ENCODE data around the gene NEK7. TPM values are rescaled to one million over a fixed set of nuclear protein-coding genes. Genes with fewer than 3 reads are reported as not detected.

NEK7 gene
- total RNA-seq, 1 donor = 376 TPM

GRCh38 chr1:198160222-198160621 lies 3.4 kb downstream of the NEK7 start:
- Histone ChIP-seq H3K4me3 (ENCODE audit: insufficient read depth, low read length) (peak overlapping the region; percentile 91), H3K4me1 (ENCODE audit: insufficient read depth, low read length) (peaks cover 32% of the 10 kb centered on the region), H3K27ac (ENCODE audit: low read depth, low read length) (peak overlapping the region; percentile 82), H3K9me3 (ENCODE audit: low read depth, low read length) (no peaks in the 10 kb centered on the region), H3K79me2 (ENCODE audit: insufficient read depth, low read length) (peaks cover 90% of the 10 kb centered on the region), H3K36me3 (ENCODE audit: insufficient read depth, low read length) (peaks cover 13% of the 10 kb centered on the region), H3K4me2 (ENCODE audit: insufficient read depth, low read length) (peak overlapping the region; percentile 88), H4K20me1 (ENCODE audit: insufficient read depth, low read length) (peaks cover 60% of the 10 kb centered on the region), H2AFZ (ENCODE audit: low read length) (no peak overlapping the region), H3K27me3 (ENCODE audit: insufficient read depth, low read length) (no peaks in the 10 kb centered on the region)
- no peak for DNase-seq (ENCODE audit: insufficient read length, low spot score, missing footprints)
- no peak for TF ChIP-seq CTCF (IDR thresholded peaks at IDR 0.05; ENCODE audit: extremely low read depth, low read depth, low read length)

DNA sequence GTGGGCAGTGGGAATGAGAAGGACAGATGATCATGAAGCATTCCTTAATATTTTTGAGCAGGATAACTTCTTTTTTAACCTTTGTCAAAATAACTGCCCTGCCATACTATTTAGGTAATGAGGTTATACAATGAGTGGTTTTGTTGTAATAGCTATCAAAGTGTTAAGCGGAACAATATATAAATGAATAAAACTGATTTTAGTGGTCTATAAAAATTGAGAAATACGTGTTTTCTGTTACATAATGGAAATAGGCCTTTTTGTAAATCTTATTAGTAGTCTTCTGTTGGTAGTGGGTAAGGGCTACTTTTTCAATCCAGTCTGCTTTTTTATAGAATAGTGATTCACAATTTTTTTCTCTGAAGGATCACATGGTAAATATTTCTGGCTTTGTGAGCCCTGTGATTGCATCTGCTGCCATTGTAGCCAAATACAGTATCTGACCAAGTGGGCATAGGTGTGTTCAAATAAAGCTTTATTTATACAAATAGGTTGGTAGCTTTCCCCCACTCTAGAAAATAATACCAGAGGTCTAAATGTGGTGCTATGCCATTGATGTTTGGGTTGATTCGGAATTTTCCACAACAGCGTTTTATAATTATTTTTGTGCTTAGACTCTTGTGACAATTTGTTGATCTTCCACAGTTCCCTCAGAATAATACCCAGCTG lies 4.3 kb downstream of the NEK7 start:
- H3K4me2 ChIP-seq (ENCODE audit: insufficient read depth, low read length) = peak overlapping the region; percentile 88
- peaks cover 16% of the 10 kb centered on the region for H3K36me3 ChIP-seq (ENCODE audit: insufficient read depth, low read length)
- H3K4me3 ChIP-seq (ENCODE audit: insufficient read depth, low read length) = no peak overlapping the region
- no peak overlapping the region for H2AFZ ChIP-seq (ENCODE audit: low read length)
- H3K27ac ChIP-seq (ENCODE audit: low read depth, low read length) = peak overlapping the region; percentile 3
- peaks cover 99% of the 10 kb centered on the region for H3K79me2 ChIP-seq (ENCODE audit: insufficient read depth, low read length)
- H3K9me3 ChIP-seq (ENCODE audit: low read depth, low read length) = no peaks in the 10 kb centered on the region
- TF ChIP-seq CTCF (IDR thresholded peaks at IDR 0.05; ENCODE audit: extremely low read depth, low read depth, low read length) = no peak
- peaks cover 67% of the 10 kb centered on the region for H4K20me1 ChIP-seq (ENCODE audit: insufficient read depth, low read length)
- no peaks in the 10 kb centered on the region for H3K27me3 ChIP-seq (ENCODE audit: insufficient read depth, low read length)
- DNase-seq (ENCODE audit: insufficient read length, low spot score, missing footprints) = no peak
- H3K4me1 ChIP-seq (ENCODE audit: insufficient read depth, low read length) = peaks cover 26% of the 10 kb centered on the region

GRCh38 chr1:198161718-198162090 lies 4.9 kb downstream of the NEK7 start:
- Histone ChIP-seq H3K4me2 (ENCODE audit: insufficient read depth, low read length) (peak overlapping the region; percentile 88), H3K4me1 (ENCODE audit: insufficient read depth, low read length) (peaks cover 27% of the 10 kb centered on the region), H3K36me3 (ENCODE audit: insufficient read depth, low read length) (peaks cover 21% of the 10 kb centered on the region), H3K27ac (ENCODE audit: low read depth, low read length) (no peak overlapping the region), H2AFZ (ENCODE audit: low read length) (no peak overlapping the region), H4K20me1 (ENCODE audit: insufficient read depth, low read length) (peaks cover 74% of the 10 kb centered on the region), H3K27me3 (ENCODE audit: insufficient read depth, low read length) (no peaks in the 10 kb centered on the region), H3K79me2 (ENCODE audit: insufficient read depth, low read length) (peaks cover 100% of the 10 kb centered on the region), H3K4me3 (ENCODE audit: insufficient read depth, low read length) (no peak overlapping the region), H3K9me3 (ENCODE audit: low read depth, low read length) (no peaks in the 10 kb centered on the region)
- DNase-seq (ENCODE audit: insufficient read length, low spot score, missing footprints) = no peak
- TF ChIP-seq CTCF (IDR thresholded peaks at IDR 0.05; ENCODE audit: extremely low read depth, low read depth, low read length) = no peak

- TF ChIP-seq CTCF (IDR thresholded peaks at IDR 0.05; ENCODE audit: extremely low read depth, low read depth, low read length) = no peak
- H3K27me3 ChIP-seq (ENCODE audit: insufficient read depth, low read length) = no peaks in the 10 kb centered on the region
- H3K9me3 ChIP-seq (ENCODE audit: low read depth, low read length) = no peaks in the 10 kb centered on the region
- H4K20me1 ChIP-seq (ENCODE audit: insufficient read depth, low read length) = peaks cover 79% of the 10 kb centered on the region
- H3K4me3 ChIP-seq (ENCODE audit: insufficient read depth, low read length) = no peak overlapping the region
- H3K79me2 ChIP-seq (ENCODE audit: insufficient read depth, low read length) = peaks cover 100% of the 10 kb centered on the region
- H3K4me2 ChIP-seq (ENCODE audit: insufficient read depth, low read length) = peak overlapping the region; percentile 88
- no peak overlapping the region for H2AFZ ChIP-seq (ENCODE audit: low read length)
- peaks cover 21% of the 10 kb centered on the region for H3K36me3 ChIP-seq (ENCODE audit: insufficient read depth, low read length)
- H3K27ac ChIP-seq (ENCODE audit: low read depth, low read length) = no peak overlapping the region
- DNase-seq (ENCODE audit: insufficient read length, low spot score, missing footprints) = no peak
- H3K4me1 ChIP-seq (ENCODE audit: insufficient read depth, low read length) = peaks cover 31% of the 10 kb centered on the region
Observed at GRCh38 chr1:198162091-198162767, 5.4 kb downstream of the NEK7 start.
